ENCODE data around the gene CALN1.

CALN1 gene

GRCh38 chr7:72059925-72060324, 352.2 kb downstream of the CALN1 start:
- H3K27me3 ChIP-seq, result no peaks in the 10 kb centered on the region
- H3K4me2 ChIP-seq, result peak overlapping the region in 9 of 11 experiments; percentile 46 to 88 (median 72); a peak in 17 of 22 replicates
- no peaks in the 10 kb centered on the region for H4K20me1 ChIP-seq
- H3K9ac ChIP-seq, result peak overlapping the region in 1 of 11 experiments; percentile 67; a peak in 1 of 22 replicates
- peak overlapping the region in 6 of 11 experiments; percentile 68 to 90 (median 79); a peak in 13 of 22 replicates for H3K27ac ChIP-seq
- peaks cover 15 to 42% (median 34%) of the 10 kb centered on the region in 10 experiments for H3K4me1 ChIP-seq
- H3K4me3 ChIP-seq, result peak overlapping the region in 4 of 10 experiments; percentile 2 to 29 (median 10); a peak in 1 of 20 replicates
- TF ChIP-seq Cebpa-rat (IDR thresholded peaks at IDR 0.05), result no peak
- H3K9me3 ChIP-seq (replicated peaks in 1 of 11), result peaks cover 9 to 34% (median 23%) of the 10 kb centered on the region in 11 experiments
- peaks cover 0 to 7% (median 0%) of the 10 kb centered on the region in 11 experiments; a peak in 2 of 22 replicates for H3K36me3 ChIP-seq

- Histone ChIP-seq H4K20me1 (no peaks in the 10 kb centered on the region), H3K4me2 (peak overlapping the region; percentile 46 to 88 (median 71)), H3K36me3 (peaks cover 0 to 7% (median 0%) of the 10 kb centered on the region in 11 experiments; a peak in 2 of 22 replicates), H3K27ac (peak overlapping the region in 10 of 11 experiments; percentile 24 to 90 (median 72); a peak in 17 of 22 replicates), H3K9ac (peak overlapping the region in 8 of 11 experiments; percentile 1 to 67 (median 54); a peak in 12 of 22 replicates), H3K27me3 (no peaks in the 10 kb centered on the region), H3K4me1 (peaks cover 15 to 42% (median 34%) of the 10 kb centered on the region in 10 experiments), H3K4me3 (peak overlapping the region in 8 of 10 experiments; percentile 7 to 57 (median 20); a peak in 12 of 20 replicates), H3K9me3 (replicated peaks in 1 of 11) (peaks cover 9 to 34% (median 23%) of the 10 kb centered on the region in 11 experiments)
- no peak for TF ChIP-seq Cebpa-rat (IDR thresholded peaks at IDR 0.05)
Observed at GRCh38 chr7:72058579-72058978, 353.6 kb downstream of the CALN1 start.

GRCh38 chr7:72057796-72058195, 354.3 kb downstream of the CALN1 start:
- peaks cover 0 to 7% (median 0%) of the 10 kb centered on the region in 11 experiments; a peak in 2 of 22 replicates for H3K36me3 ChIP-seq
- peak overlapping the region in 6 of 11 experiments; percentile 68 to 90 (median 79); a peak in 11 of 22 replicates for H3K27ac ChIP-seq
- peaks cover 9 to 29% (median 26%) of the 10 kb centered on the region in 11 experiments for H3K9me3 ChIP-seq (replicated peaks in 1 of 11)
- peaks cover 15 to 42% (median 37%) of the 10 kb centered on the region in 10 experiments for H3K4me1 ChIP-seq
- H3K4me3 ChIP-seq, result no peak overlapping the region
- 0 out of 22 replicates have a peak overlapping the region, but pooled peaks of 1 of the 11 experiments have one; percentile 58 for H3K9ac ChIP-seq
- TF ChIP-seq Cebpa-rat (IDR thresholded peaks at IDR 0.05), result no peak
- H3K27me3 ChIP-seq, result no peaks in the 10 kb centered on the region
- H3K4me2 ChIP-seq, result peak overlapping the region; percentile 46 to 88 (median 71); a peak in 19 of 22 replicates
- H4K20me1 ChIP-seq, result no peaks in the 10 kb centered on the region

- TF ChIP-seq Cebpa-rat (IDR thresholded peaks at IDR 0.05), result no peak
- Histone ChIP-seq H4K20me1 (no peaks in the 10 kb centered on the region), H3K27me3 (no peaks in the 10 kb centered on the region), H3K4me1 (peaks cover 15 to 42% (median 37%) of the 10 kb centered on the region in 10 experiments), H3K9ac (no peak overlapping the region), H3K27ac (peak overlapping the region in 3 of 11 experiments; percentile 68 to 90 (median 83); a peak in 3 of 22 replicates), H3K9me3 (replicated peaks in 1 of 11) (peaks cover 9 to 32% (median 25%) of the 10 kb centered on the region in 11 experiments), H3K4me3 (no peak overlapping the region), H3K4me2 (peak overlapping the region in 1 of 11 experiments; percentile 72; a peak in 3 of 22 replicates), H3K36me3 (peaks cover 0 to 7% (median 0%) of the 10 kb centered on the region in 11 experiments; a peak in 2 of 22 replicates)
Observed at GRCh38 chr7:72057231-72057630, 354.9 kb downstream of the CALN1 start.

- Histone ChIP-seq H3K27ac (no peak overlapping the region), H3K4me2 (no peak overlapping the region)
- no peak for TF ChIP-seq Cebpa-rat (IDR thresholded peaks at IDR 0.05)
Observed at GRCh38 chr7:72055426-72055825, 356.7 kb downstream of the CALN1 start.

GRCh38 chr7:72053292-72053691, 358.8 kb downstream of the CALN1 start:
- no peak overlapping the region for H3K4me3 ChIP-seq
- 0 out of 22 replicates have a peak overlapping the region, but pooled peaks of 2 of the 11 experiments have one; percentile 11 to 13 for H3K4me2 ChIP-seq
- H3K27ac ChIP-seq, result peak overlapping the region in 2 of 11 experiments; percentile 5 to 22; a peak in 1 of 22 replicates
- H4K20me1 ChIP-seq, result no peaks in the 10 kb centered on the region
- H3K9me3 ChIP-seq (replicated peaks in 1 of 11), result peaks cover 0 to 11% (median 0%) of the 10 kb centered on the region in 11 experiments; a peak in 5 of 22 replicates
- H3K27me3 ChIP-seq, result no peaks in the 10 kb centered on the region
- no peaks in the 10 kb centered on the region for H3K36me3 ChIP-seq
- TF ChIP-seq Cebpa-rat (IDR thresholded peaks at IDR 0.05), result no peak
- H3K4me1 ChIP-seq, result peaks cover 7 to 15% (median 10%) of the 10 kb centered on the region in 10 experiments
- H3K9ac ChIP-seq, result no peak overlapping the region

More at GRCh38 chr7:72055426-72055825, 356.7 kb downstream of the CALN1 start:
- H4K20me1 ChIP-seq, result no peaks in the 10 kb centered on the region
- peaks cover 4 to 16% (median 8%) of the 10 kb centered on the region in 11 experiments for H3K9me3 ChIP-seq (replicated peaks in 1 of 11)
- H3K4me3 ChIP-seq, result no peak overlapping the region
- H3K36me3 ChIP-seq, result peaks cover 0 to 3% (median 0%) of the 10 kb centered on the region in 11 experiments; a peak in 1 of 22 replicates
- peaks cover 15 to 37% (median 31%) of the 10 kb centered on the region in 10 experiments for H3K4me1 ChIP-seq
- H3K9ac ChIP-seq, result no peak overlapping the region
- no peaks in the 10 kb centered on the region for H3K27me3 ChIP-seq

- H3K4me1 ChIP-seq, result peaks cover 2 to 21% (median 15%) of the 10 kb centered on the region in 10 experiments
- H3K4me3 ChIP-seq, result no peak overlapping the region
- no peak overlapping the region for H3K27ac ChIP-seq
- no peaks in the 10 kb centered on the region for H3K27me3 ChIP-seq
- no peaks in the 10 kb centered on the region for H3K36me3 ChIP-seq
- TF ChIP-seq Cebpa-rat (IDR thresholded peaks at IDR 0.05), result no peak
- no peaks in the 10 kb centered on the region for H4K20me1 ChIP-seq
- no peak overlapping the region for H3K4me2 ChIP-seq
- H3K9me3 ChIP-seq (replicated peaks in 1 of 11), result peaks cover 0 to 18% (median 5%) of the 10 kb centered on the region in 11 experiments; a peak in 7 of 22 replicates
- H3K9ac ChIP-seq, result no peak overlapping the region
Observed at GRCh38 chr7:72048420-72048819, 363.7 kb downstream of the CALN1 start.

GRCh38 chr7:72042855-72043254, 369.3 kb downstream of the CALN1 start:
- Histone ChIP-seq H3K27me3 (no peaks in the 10 kb centered on the region), H4K20me1 (no peaks in the 10 kb centered on the region), H3K27ac (peak overlapping the region in 7 of 11 experiments; percentile 3 to 61 (median 51); a peak in 14 of 22 replicates), H3K4me3 (peak overlapping the region in 1 of 10 experiments; percentile 6; a peak in 1 of 20 replicates), H3K9me3 (replicated peaks in 1 of 11) (peaks cover 26 to 55% (median 39%) of the 10 kb centered on the region in 11 experiments), H3K9ac (peak overlapping the region in 5 of 11 experiments; percentile 6 to 46 (median 19); a peak in 3 of 22 replicates), H3K4me2 (peak overlapping the region; percentile 38 to 85 (median 69)), H3K4me1 (peaks cover 22 to 45% (median 32%) of the 10 kb centered on the region in 10 experiments), H3K36me3 (0 out of 22 replicates have a peak, but pooled peaks cover 0 to 14% (median 0%) of the 10 kb centered on the region in 11 experiments)
- TF ChIP-seq Cebpa-rat (IDR thresholded peaks at IDR 0.05), result no peak

GRCh38 chr7:72040641-72041040, 371.5 kb downstream of the CALN1 start:
- TF ChIP-seq Cebpa-rat (IDR thresholded peaks at IDR 0.05), result no peak
- H3K27me3 ChIP-seq, result no peaks in the 10 kb centered on the region
- no peak overlapping the region for H3K4me2 ChIP-seq
- peaks cover 39 to 73% (median 60%) of the 10 kb centered on the region in 11 experiments for H3K9me3 ChIP-seq (replicated peaks in 1 of 11)
- H3K4me1 ChIP-seq, result peaks cover 33 to 55% (median 43%) of the 10 kb centered on the region in 10 experiments
- no peak overlapping the region for H3K9ac ChIP-seq
- no peak overlapping the region for H3K4me3 ChIP-seq
- H4K20me1 ChIP-seq, result no peaks in the 10 kb centered on the region
- 0 out of 22 replicates have a peak, but pooled peaks cover 0 to 14% (median 0%) of the 10 kb centered on the region in 11 experiments for H3K36me3 ChIP-seq
- no peak overlapping the region for H3K27ac ChIP-seq
